ENCODE measurements around the gene LINGO1.

- TF ChIP-seq CTCF (IDR thresholded peaks at IDR 0.05; ENCODE audit: extremely low read depth in 1 of 2, insufficient read depth in 1 of 2, low read depth in 1 of 2, low read length in 2 of 2): no peak
- no peak for TF ChIP-seq POLR2A (IDR thresholded peaks at IDR 0.05; ENCODE audit: low read depth, low read length)
- no peak for TF ChIP-seq POLR2AphosphoS5 (IDR thresholded peaks at IDR 0.05; ENCODE audit: insufficient read depth, low read depth, low read length)
- no peak for TF ChIP-seq MYC (IDR thresholded peaks at IDR 0.05; ENCODE audit: low read depth, low read length)
- TF ChIP-seq FOS (IDR thresholded peaks at IDR 0.05; ENCODE audit: borderline replicate concordance, insufficient read depth, low read length): no peak
- no peak for TF ChIP-seq MAX (IDR thresholded peaks at IDR 0.05; ENCODE audit: insufficient read depth, insufficient read length)
- TF ChIP-seq EZH2 (IDR thresholded peaks at IDR 0.05; ENCODE audit: borderline replicate concordance, low read depth, low read length, severe bottlenecking): no peak
Observed at GRCh38 chr15:77645602-77646001, 12.9 kb upstream of the LINGO1 start.

Measured in endothelial cell of umbilical vein (primary cell).